GM15510 (cell line): ENCODE results near the gene C11orf91.

Source experiments
- POLR2A ChIP-seq: IDR thresholded peaks from 3 replicates; pipeline ENCODE4 v1.6.1; 2011; ENCODE audit warnings: borderline replicate concordance; ENCODE audit not compliant: insufficient read length; ENCODE audit errors: extremely low read depth

The C11orf91 gene

GRCh38 chr11:33703234-33703633, 2.6 kb upstream of the C11orf91 start:
- TF ChIP-seq POLR2A: no peak

- no peak for TF ChIP-seq POLR2A
These were observed 940 bp upstream of the C11orf91 start for GRCh38 chr11:33701302-33702230.

GRCh38 chr11:33700063-33700501, 544 bp downstream of the C11orf91 start:
- TF ChIP-seq POLR2A: no peak

- no peak for TF ChIP-seq POLR2A
These were observed 1.0 kb downstream of the C11orf91 start for GRCh38 chr11:33699515-33700062.

GRCh38 chr11:33698921-33699320, 1.7 kb downstream of the C11orf91 start:
- no peak for TF ChIP-seq POLR2A

- TF ChIP-seq POLR2A: no peak
These were observed 2.6 kb downstream of the C11orf91 start for GRCh38 chr11:33697997-33698396.

- no peak for TF ChIP-seq POLR2A
These were observed 3.5 kb downstream of the C11orf91 start for GRCh38 chr11:33696931-33697638.

GRCh38 chr11:33696411-33696810, 4.2 kb downstream of the C11orf91 start:
- no peak for TF ChIP-seq POLR2A

GRCh38 chr11:33695051-33695566, 5.5 kb downstream of the C11orf91 start:
- no peak for TF ChIP-seq POLR2A

GRCh38 chr11:33694346-33695050, 6.1 kb downstream of the C11orf91 start:
- TF ChIP-seq POLR2A: no peak

- TF ChIP-seq POLR2A: no peak
These were observed 8.1 kb downstream of the C11orf91 start for GRCh38 chr11:33692541-33692940.

GRCh38 chr11:33692013-33692504, 8.6 kb downstream of the C11orf91 start:
- TF ChIP-seq POLR2A: no peak

GRCh38 chr11:33691066-33691864, 9.4 kb downstream of the C11orf91 start:
- no peak for TF ChIP-seq POLR2A
